Kasumi-1 (cell line): Measurements from ENCODE around the gene GRB14.
"Not testable (repeated sequence)": the region's sequence is repeated elsewhere in the genome, so short reads cannot be mapped to it uniquely, and the experiment has no call there.

ENCODE experiments used
- DNase-seq, 2 experiments: peaks; one replicate each; lab custom pipeline; 2025; lab: John Stamatoyannopoulos, UW

The GRB14 gene

GRCh38 chr2:164558450-164558849 is 62.8 kb downstream of the GRB14 start:
- DNase-seq = no peak

- DNase-seq = no peak
Observed at GRCh38 chr2:164554487-164554886, 66.8 kb downstream of the GRB14 start.

GRCh38 chr2:164551519-164551918 is 69.8 kb downstream of the GRB14 start:
- DNase-seq = no peak

GRCh38 chr2:164549705-164550104 is 71.6 kb downstream of the GRB14 start:
- not testable (repeated sequence) for DNase-seq

- no peak for DNase-seq
Observed at GRCh38 chr2:164545484-164545883, 75.8 kb downstream of the GRB14 start.

DNA sequence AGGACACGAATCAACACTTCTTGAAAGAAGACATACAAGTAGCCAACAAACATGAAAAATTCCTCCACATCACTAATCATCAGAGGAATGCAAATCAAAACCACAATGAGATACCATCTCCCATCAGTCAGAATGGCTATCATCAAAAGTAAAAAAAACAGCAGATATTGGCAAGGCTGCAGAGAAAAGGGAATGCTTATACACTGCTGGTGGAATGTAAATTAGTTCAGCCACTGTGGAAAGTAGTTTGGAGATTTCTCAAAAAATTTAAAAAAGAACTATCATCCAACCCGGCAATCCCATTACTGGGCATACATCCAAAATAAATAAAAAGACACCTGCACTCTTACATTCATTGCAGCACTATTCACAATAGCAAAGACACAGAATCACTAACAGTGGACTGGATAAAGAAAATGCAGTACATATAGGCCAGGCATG is 78.7 kb downstream of the GRB14 start:
- DNase-seq = no peak

DNA sequence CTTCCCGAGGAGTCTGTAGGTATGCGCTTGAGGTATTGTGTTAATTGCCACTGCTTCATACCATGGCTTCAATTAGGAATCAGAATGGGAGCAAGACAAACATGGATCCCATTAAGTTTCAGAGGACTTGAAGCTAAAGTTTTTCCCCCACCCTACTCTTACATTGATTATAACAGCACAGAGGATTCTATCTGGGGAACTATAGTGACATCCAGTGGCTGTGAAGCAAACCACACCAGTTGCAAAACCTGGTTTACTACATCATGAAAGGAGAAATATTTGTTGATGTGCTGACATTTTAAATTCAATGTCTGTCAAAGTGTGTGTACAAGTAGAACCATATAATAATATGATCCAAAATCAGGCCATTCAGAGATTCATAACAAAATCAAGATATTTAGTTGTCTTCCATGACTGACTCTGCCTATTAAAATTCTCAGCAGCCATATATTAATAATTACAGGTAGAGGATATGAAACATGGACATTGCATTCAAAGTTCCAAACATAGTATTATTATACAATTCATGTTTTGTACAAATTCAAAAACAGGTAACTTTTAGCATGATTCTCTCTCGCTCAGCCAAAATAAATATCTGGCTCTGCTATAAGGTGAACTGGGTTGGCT is 82.9 kb downstream of the GRB14 start:
- DNase-seq = peak; percentile 72 to 80

GRCh38 chr2:164535280-164536025 is 85.8 kb downstream of the GRB14 start:
- DNase-seq = no peak

DNA sequence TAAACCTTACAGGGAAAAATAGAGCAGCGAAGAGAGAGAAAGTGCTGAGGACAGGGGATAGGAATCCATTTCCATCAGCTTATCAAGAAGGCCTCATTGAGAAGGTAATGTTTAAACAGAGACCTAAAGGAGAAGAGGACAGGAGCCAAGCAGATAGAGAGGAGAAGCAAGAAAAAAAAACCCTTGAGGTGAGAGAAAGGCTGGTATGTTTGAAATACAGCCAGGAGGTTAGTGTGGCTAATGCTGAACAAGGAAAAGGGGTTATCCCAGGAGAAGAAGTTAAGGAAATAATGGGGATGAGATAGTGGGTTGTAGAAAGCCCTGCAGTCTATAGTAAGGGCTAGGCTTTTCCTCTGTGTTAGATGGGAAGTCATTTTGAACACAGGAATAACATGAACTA is 90.8 kb downstream of the GRB14 start:
- no peak for DNase-seq

DNA sequence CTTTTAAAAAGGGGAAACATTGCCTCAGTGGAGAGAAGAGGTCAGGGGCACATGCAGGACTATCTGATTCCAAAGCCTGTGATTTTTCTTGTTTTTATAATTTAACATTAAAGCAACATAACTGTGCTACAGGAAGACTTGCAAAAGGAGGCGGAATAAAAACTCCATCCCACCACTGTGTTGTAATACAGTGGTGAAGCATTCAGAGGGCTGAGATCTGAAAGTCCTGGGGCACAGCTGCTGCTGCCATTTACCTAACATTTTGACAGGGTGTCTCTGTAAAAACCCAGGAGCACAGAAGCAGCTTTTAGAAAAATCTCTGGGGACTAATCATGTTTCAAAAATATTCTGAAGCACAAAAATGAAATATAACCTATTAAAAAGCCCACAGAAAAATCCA is 97.6 kb downstream of the GRB14 start:
- DNase-seq = no peak

- DNase-seq = no peak
Observed at GRCh38 chr2:164523009-164523408, 98.3 kb downstream of the GRB14 start.

GRCh38 chr2:164522561-164522981 is 98.7 kb downstream of the GRB14 start:
- DNase-seq = no peak

DNA sequence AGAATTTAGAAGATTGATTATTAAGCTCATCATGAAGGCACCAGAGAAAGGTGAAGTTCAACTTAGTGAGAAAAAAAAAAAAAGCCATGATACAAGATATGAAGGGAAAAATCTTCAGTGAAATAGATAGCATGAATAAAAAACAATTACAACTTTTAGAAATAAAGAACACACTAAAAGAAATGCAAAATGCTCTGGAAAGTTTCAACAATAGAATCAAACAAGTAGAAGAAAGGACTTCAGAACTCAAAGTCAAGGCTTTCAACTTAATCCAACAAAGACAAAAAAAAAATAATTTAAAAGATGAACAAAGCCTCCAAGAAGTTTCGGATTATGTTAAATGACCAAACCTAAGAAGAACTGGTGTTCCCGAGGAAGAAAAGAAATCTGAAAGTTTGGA is 105.5 kb downstream of the GRB14 start:
- no peak for DNase-seq

DNA sequence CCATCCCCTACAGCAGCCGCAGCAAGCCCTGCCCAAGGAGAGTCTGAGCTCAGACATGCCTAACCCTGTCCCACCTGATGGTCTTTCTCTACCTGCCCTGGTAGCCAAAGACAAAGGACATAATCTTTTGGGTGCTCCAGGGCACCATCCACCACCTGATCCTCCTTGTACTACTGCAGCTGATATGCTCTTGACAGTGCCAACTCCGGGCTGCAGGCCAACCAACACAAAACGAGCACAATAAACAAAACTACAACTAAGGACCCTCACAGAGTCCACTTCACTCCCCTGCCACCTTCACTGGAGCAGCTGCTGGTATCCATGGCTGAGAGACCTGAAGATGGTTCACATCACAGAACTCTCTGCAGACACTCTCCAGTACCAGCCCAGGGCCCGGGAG is 106.3 kb downstream of the GRB14 start:
- no peak for DNase-seq

GRCh38 chr2:164514491-164514890 is 106.8 kb downstream of the GRB14 start:
- DNase-seq = no peak

DNA sequence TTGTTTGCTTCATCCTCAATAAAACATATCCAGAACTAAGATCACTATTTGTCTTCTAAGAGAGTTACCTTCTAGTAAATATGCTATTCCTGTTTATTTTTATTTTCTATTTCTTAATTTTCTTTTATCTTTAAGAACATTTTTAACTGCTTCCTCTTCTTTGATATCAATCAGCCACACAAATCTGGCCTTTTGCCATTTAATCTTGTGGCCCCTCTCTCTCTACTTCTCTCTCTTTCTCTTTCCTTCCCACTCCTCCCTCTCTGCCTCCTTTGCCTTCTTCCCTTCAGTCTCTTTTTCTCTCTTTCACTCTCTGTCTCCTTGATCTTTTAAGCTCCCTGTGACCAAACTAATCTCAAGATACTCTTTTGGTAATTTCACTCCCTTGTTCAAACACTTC is 108.4 kb downstream of the GRB14 start:
- no peak for DNase-seq

GRCh38 chr2:164511738-164512137 is 109.5 kb downstream of the GRB14 start:
- no peak for DNase-seq

DNA sequence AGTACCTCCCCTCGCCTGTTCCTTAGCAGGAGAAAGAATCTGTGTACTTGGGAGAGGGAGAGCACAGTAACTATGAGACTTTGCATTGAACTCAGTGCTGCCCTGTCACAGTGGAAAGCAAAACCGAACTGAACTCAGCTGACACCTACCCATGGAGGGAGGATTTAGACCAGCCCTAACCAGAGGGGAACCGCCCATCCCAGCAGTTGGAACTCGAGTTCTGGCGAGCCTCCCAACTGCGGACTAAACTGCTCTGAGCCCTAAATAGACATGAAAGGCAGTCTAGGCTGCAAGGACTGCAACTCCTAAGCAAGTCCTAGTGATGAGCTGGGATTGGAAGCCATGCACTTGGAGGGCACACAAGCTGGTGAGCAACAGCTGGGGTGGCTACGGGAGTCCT is 110.4 kb downstream of the GRB14 start:
- DNase-seq = no peak

DNA sequence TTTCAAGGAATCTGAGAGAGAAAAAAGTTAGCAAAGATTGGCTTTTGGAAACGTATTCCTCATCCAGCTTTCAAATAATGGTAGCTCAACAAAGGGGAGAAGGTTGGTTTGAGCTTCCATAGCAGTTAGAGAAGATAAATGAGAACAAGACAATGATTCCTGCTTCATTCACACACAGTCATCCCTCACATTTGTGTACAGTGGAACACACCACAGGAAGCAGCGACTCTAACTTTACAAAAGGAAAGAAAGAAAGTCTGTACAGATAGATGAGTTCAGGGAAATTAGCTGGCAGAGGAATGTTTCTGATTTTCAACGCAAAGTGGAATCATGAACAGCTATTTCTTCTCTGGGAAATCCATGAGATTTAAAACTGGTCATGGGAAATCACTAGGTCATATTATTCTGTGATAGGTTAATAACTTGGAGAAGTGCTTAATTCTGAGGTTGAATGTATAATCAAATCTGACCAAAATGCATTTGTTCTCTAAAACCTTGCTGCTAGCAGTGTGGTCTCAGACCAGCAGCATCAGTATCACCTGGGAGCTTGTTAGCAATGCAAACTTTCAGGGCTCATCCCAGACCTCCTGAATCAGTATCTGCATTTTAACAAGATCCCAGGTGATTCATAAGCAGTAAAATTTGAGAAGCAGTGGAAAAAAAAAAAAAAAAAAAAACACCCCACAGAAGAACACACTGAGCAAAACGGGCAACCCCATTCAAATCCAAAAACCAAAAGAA is 112.0 kb downstream of the GRB14 start:
- DNase-seq = no peak

DNA sequence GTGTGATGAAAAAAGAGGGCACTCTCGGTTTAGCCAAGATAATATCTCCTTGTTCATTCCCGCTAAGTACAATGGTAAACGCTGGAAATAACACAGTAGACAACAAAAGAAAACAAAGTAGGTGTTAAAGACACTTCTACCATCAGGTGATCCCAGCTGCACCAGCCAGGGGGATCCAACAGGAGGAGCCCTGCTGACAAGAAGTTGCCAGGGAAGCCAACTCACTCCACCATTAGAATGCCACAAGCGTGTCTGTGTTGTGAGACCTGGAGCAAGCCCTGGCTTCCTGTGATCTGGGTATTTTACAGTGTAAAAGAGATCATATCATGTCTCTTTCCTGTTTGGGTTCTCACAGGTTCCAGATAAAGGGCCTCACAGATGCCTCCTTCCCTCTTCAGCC is 117.0 kb downstream of the GRB14 start:
- no peak for DNase-seq

GRCh38 chr2:164498836-164499235 is 122.4 kb downstream of the GRB14 start:
- DNase-seq = no peak

GRCh38 chr2:164496881-164497280 is 124.4 kb downstream of the GRB14 start:
- DNase-seq = no peak

GRCh38 chr2:164496421-164496820 is 124.9 kb downstream of the GRB14 start:
- DNase-seq = no peak
